NCI-H128 (cell line): ENCODE data around the gene COG6.

ENCODE experiments used
- DNase-seq: peaks from one replicate; lab custom pipeline; 2025; ENCODE audit not compliant: unreplicated experiment; lab: John Stamatoyannopoulos, UW

COG6 gene

DNA sequence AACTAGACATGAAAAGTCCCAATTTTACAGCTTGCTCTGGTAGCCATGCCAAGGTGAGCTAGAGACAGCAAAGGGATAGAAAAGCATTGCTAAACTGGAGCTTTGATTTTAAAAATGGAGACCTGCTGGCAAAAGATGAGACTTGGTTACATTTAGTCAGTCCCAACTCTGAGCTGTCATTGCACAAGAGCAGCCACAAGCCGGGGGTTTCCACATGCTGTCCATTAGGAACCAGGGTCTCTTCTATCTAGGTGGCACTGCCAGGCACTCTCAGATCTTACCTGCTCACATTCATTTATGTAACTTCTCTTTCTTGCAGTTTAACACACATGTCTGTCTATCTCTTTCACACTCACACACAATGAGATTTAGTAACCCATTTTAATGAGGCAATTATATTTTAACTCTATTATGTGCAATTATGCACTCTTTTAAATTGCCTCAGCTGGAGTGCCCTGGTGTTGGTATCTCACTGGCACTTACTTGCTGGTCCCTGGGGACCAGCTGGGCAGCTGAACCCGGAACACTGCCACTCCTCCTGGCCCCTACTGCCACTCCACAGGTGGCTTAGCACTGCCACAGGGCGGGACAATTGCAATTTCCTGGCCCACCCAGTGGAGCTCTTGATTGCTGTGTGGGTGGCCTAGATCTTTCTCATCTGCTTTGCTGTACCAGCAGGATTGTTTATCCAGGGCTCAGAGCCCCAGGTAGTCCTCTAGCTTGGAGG, 112.5 kb downstream of the COG6 start:
- DNase-seq = no peak

DNA sequence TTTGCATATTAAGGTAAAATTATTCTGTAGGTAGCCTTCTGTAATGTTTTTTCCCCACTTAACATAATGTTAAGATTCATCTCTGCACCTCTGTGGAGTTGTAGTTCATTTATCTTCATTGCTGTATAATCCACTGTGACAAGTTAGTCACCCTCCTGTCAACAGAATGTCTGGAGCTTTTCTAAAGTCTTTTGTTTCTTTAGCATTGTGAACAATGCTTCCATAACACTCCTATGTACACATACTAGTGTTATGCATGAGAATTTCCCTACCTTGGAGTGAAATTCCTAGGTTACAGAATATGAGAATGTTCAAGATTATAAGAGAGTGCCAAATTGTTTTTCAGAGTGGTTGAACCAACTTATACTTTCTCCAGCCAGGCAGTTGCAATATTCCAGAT, 113.5 kb downstream of the COG6 start:
- DNase-seq = no peak

DNA sequence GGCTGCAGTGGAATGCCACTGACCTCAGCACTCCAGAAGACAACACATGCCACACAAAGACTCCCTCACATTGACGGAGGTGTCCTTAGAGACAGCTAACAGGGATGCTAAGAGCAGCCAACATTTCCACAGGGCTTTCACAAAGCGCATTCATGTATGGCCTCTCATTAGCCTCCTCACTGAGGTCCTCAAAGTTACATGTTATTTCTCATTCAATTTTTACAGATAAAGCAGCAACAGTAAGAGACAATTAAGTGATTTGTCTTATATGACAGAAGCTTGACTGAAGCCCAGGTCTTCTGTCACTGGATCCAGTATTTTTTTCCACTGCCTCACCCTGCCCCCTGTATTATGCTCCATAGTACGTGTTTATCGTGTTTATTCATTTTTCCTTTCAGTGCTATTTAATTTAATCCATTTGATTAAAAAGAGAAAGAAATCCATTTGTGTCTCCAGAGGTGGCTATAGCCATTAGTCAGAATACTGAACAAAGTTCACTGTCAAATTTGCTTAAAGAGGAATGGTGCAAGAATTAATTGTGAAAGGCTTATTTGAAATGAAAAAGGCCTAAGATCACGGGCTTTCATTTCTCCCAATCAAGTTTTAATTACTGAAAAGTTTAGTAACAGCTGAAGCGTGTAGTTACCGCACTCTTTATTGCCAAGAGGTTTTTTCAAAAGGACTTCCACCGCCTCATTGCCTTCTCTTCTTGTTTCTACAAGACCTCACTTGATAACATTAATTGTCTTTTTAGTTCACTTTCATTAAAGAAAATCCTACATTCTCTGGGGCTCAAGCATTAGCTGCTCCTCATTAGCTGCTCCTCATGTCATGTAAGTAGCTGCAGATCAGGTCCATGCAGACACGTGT, 115.0 kb downstream of the COG6 start:
- no peak for DNase-seq

DNA sequence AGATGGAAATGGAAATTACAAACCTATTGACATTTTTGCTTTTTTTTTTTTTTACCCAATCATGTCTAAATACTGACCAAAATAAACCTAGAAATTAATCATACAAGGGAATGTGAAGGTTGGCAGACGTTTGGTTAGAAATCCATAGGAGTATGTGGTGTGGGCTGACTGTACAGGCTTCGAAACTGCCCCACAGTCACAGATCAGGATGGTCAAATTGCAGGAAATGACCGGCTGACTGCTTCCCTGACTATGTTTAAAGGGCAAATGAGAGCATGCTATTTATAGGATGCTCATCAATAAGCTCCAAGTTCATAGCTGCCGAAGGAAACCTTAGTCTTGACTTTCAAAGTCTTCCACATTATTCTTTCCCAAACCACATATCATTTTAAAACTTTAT, 118.4 kb downstream of the COG6 start:
- no peak for DNase-seq

DNA sequence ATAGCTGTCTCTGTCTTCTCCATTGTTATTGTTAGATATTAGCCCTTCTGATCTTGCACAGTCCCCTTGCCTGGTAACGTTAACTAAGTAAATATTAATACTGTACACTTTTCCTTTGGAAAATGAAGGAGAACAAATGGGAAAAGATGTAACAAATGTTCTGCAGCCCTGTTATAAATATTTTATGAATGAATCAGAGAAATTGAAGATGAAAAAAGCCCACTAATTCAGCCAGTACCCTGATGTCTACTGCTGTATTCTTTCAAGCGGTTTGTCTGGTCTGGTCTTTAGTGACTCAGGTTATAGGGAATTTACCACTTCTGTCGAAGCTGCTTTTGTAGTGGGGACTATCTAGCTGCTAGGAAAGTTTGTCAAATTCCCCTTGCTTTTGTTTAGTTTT, 121.0 kb downstream of the COG6 start:
- DNase-seq = no peak

DNA sequence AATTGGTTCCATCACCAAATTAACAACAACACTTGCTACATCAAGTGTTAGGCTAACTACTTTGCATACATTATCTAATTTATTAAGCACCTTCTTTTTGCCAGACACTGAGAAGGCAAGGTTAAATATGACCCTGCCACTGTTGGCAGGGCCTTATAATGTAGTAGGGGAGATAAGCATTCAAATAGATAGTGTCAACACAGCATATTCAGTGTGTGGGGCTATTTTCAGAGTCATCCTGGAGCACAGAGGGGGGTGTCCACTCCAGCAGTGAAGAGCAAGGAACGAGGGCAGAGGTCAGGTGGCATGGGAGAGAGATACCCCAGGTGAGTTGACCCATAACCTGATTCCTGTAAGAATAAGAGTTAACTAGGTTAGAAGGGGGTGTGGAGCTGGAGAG, 121.6 kb downstream of the COG6 start:
- DNase-seq = no peak

DNA sequence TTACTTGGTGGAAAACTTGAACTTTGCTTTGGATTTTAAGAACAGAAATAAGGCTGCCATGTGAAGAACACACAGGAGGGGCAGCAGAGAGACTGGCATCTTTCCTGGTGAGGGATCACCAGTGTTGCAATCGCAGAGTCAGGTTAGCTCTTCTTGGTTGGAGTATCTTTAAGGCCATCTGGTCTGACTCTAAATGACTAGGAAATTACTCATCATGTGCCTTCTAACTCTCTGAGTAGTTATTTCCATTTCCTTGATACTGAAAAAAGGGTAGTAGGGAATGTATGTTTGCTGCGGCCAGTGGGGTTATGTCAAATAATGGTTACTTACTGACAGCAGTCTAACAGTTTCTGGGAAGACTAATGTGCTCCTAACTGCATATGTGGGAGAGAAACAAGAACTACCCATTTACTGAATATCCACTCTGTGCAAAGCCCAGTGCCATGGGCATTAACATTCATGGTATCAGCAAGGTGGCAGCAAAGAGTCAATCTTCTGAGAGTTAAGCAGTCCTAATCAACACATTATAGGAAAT, 122.1 kb downstream of the COG6 start:
- DNase-seq = no peak

DNA sequence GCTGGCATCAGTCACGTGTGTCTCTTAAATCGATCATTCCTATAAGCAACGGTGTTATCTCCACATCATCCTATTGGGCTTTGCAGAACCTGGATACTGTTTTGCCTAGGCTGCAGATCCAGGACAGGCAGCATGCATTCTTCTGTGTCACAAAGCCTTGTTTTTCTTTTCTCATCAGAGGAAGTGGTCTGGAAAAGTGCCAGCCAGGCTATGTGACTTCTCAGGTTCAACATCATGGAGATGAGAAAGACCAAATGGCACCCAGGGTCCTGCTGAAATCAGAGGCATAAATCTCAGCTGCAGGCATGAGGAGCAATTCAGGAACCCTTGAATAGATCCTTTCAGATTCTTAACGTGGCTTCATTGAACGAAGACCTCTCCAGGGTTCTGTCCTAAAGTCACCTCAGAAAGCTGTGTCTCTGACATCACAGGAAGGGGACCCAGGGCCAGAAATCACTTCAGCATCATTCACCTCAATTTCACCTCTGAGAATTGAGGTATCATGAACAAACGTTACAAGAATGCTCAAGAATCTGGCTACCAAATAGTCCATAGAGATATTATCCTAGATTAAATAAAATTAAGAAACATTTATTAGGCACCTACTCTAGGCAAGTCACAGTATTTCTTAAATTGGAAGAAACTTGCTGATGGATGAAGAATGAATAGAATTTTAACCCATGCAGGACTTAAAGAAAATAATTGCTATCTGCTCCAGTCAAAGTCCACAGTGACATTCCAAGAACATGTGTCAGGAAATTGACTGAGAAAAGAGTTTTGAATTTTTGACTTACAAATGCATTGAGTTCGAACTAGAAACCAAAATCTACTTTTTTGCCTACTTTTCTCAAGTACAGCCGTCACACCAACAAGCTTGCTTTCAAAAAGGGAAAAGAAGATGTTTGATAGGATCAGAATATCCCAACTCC, 124.1 kb downstream of the COG6 start:
- no peak for DNase-seq

DNA sequence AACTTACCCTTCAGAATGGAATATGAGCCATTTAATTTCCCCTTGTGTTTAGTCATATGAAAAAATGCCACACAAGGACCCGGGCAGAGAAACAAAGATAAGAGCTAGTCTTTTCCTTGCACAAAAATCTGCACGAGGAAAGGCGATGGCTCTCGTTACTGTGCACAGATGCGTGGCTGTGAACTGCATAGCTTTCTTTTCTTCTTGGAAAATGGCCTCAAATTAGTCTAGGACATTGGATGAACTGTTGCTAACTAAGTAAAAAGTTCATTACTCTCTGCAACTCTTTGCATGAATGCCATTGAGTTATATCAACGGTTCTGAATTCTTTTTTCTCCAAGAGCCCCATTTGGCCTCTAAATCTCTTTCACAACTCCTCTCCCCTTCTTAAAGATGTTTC, 125.2 kb downstream of the COG6 start:
- no peak for DNase-seq

DNA sequence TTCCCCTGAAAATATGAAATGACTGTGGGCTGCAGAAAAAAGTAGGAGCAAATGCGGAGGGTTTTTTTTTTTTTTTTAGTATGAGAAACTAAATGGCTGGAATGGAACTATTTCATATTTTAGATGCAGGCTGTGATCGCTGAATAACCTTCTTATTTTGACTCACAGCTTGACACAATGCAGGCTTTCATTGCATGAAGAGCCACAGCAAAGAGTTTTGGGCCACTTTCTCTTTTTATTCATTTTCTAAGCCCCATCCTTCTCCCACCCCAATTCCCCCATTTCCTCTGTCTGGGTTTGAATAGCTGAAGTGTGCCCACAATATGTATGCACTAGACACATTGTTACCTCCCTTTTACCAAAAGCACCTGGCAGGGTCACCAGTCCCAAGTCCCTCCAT, 125.9 kb downstream of the COG6 start:
- DNase-seq = no peak

DNA sequence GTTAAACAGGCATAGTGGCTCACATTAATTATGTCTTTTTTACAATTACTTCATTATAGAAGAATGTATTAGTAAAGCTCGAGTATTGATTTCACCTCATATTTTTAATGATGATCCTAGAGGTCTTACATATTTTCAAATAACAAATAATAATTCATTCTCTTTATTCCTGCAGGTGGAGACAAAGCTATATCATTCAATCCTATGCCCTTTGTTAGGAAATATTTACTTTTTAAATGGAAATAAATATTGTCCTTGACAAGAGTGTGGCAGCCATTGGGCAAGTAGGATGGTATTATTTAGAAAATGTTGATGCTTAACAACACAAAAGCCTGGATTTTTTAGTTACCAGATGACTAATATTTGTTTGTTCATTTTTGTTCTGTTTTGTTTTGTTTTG, 127.6 kb downstream of the COG6 start:
- DNase-seq = no peak

DNA sequence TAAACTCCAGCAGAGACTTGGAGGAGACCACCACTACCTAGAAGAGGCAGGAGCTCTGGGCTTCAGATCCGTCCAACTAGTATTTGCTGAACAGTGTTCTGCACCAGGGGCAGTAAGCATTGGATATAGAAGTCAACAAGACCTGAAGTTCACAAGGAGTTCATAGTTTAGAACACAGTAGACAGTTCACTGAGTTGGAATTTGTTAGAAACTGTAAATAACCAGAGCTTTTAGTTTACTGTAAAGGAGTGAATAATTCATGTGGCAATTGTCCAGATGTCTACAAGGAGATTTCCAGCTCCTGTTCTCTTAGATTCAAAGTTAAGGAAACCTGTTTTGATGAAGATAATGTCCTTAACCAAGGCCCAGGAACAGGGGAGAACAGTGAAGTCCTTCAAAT, 128.9 kb downstream of the COG6 start:
- DNase-seq = no peak

DNA sequence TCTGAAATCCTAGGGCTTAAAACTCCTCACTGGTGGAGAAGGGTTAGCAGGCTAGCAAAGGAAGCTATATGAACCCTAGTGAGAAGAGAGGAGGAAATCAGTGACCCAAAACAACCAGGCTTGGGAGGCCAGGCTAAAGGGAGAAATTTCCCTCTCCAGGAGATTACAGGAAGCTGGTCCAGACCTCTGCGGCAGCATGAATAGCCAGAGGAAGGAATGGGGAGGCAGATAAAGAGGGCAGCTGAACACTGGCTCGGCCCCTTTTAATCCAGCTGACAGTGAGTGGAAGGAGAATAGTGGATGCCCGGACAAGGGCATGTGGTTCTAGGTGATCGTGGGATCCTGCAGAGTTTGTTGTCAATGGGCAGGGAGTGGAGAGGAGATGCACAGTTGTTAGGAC, 130.6 kb downstream of the COG6 start:
- no peak for DNase-seq

DNA sequence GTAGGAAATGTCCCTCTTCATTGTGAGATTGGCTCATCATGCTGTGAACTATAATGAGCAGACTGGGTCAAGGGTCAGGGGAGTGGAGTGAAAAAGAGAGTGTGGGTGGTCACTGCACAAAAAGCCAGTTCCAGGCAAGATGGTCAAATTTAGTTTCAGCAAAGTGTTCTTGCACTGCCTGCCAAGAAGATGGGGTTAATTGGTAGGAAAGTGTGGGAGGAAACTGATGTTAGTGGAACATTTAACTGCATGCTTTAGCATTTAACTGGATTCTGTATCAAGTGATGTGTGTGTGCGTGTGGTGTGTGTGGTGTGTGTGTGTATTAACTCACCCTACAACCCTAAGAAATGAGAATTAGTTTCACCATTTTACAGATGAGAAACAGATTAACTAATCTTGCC, 131.6 kb downstream of the COG6 start:
- DNase-seq = no peak

DNA sequence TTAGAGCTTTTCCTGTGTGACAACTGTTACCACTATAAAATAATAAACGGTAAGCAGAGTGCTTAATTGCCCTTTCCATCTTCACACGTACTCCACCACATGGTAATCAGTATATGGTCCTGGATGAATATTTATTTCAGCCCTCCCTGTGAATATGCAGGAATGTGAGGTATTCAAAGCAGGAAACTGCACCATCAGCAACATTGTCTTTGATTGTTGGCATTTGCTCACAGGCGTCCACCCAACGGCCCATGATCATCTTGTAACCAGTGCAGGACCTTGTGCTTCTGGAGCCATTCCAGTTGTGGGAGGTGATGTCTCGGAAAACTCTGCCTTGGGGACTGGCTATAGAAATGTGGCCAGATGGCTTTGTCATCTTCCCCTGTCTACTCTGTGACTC, 132.6 kb downstream of the COG6 start:
- DNase-seq = no peak

DNA sequence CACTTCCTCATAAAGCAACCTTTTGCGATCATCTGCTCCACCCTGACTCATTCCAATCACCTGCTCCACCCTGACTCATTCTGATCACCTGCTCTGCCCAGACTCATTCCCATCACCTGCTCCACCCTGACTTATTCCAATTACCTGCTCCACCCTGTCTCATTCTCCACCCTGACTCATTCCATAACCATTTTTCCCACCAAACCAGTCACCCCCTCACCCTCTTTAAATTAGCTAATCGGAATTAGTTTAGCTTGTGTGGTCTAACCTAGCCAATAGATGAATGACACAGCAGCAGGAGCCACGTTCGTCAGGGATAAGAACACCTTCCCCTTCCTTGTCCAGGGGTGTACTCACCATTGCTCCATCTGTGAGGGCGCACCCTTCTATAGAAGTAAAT, 134.0 kb downstream of the COG6 start:
- DNase-seq = no peak
